Neural cell (in vitro differentiated cells): ENCODE results near the gene TIMM23B. TPM values are rescaled to one million over a fixed set of nuclear protein-coding genes. Genes with fewer than 3 reads are reported as not detected.
"Not testable (repeated sequence)": the region's sequence is repeated elsewhere in the genome, so short reads cannot be mapped to it uniquely, and the experiment has no call there.

Source experiments
- H2AFZ ChIP-seq: fragments of 200-600, 300-800 bp; sonication (generic), shearing (Covaris generic); 2 replicates; pipeline ENCODE4 v1.6.0; 2014; ENCODE audit warnings: low read depth, mild to moderate bottlenecking, antibody characterized with exemption, low read length, moderate library complexity
- H3F3A ChIP-seq: fragments of 200-600 bp; shearing (Covaris generic); 2 replicates; pipeline ENCODE4 v1.6.1; 2016; ENCODE audit warnings: mild to moderate bottlenecking, moderate library complexity, mixed read lengths, antibody characterized with exemption, low read length; ENCODE audit not compliant: insufficient read depth, poor library complexity, severe bottlenecking
- H3K27ac ChIP-seq: fragments of 200-600, 300-800 bp; sonication (generic), shearing (Covaris generic); 2 replicates; pipeline ENCODE4 v1.5.1; 2014; ENCODE audit warnings: mild to moderate bottlenecking, low read length, moderate library complexity
- H3K27me3 ChIP-seq: fragments of 300-800, 200-600 bp; sonication (generic), shearing (Covaris generic); 2 replicates; pipeline ENCODE4 v1.6.0; 2014; ENCODE audit warnings: mild to moderate bottlenecking, low read depth, low read length, moderate library complexity; ENCODE audit not compliant: insufficient read depth
- H3K36me3 ChIP-seq: fragments of 300-800, 200-600 bp; sonication (generic), shearing (Covaris generic); 2 replicates; pipeline ENCODE4 v1.5.1; 2014; ENCODE audit warnings: mild to moderate bottlenecking, antibody characterized with exemption, low read length, moderate library complexity; ENCODE audit not compliant: insufficient read depth
- H3K4me2 ChIP-seq: fragments of 300-800, 200-600 bp; sonication (generic), shearing (Covaris generic); 2 replicates; pipeline ENCODE4 v1.6.0; 2014; ENCODE audit warnings: mild to moderate bottlenecking, low read length
- H3K4me3 ChIP-seq: fragments of 300-800, 200-600 bp; sonication (generic), shearing (Covaris generic); 2 replicates; pipeline ENCODE4 v1.5.1; 2014; ENCODE audit warnings: mild to moderate bottlenecking, low read length, moderate library complexity
- H3K79me2 ChIP-seq: fragments of 200-600 bp; shearing (Covaris generic); replicated peaks from 2 replicates; pipeline ENCODE4 v1.6.0; 2014; ENCODE audit warnings: mild to moderate bottlenecking, low read length, moderate library complexity; ENCODE audit not compliant: insufficient read depth
- H3K9ac ChIP-seq: fragments of 300-800, 200-600 bp; sonication (generic), shearing (Covaris generic); 2 replicates; pipeline ENCODE4 v1.6.1; 2016; ENCODE audit warnings: mild to moderate bottlenecking, low read length, mixed read lengths
- H3K9me2 ChIP-seq: fragments of 200-600 bp; shearing (Covaris generic); 2 replicates; pipeline ENCODE4 v1.6.1; 2016; ENCODE audit warnings: mild to moderate bottlenecking, low read length, mixed read lengths; ENCODE audit not compliant: insufficient read depth
- H3K9me3 ChIP-seq: fragments of 200-600, 300-800 bp; sonication (generic), shearing (Covaris generic); 2 replicates; pipeline ENCODE4 v1.6.1; 2016; ENCODE audit warnings: mild to moderate bottlenecking, mixed run types, low read length, moderate library complexity, mixed read lengths
- H4K20me1 ChIP-seq: fragments of 200-600 bp; shearing (Covaris generic); 2 replicates; pipeline ENCODE4 v1.6.1; 2016; ENCODE audit warnings: mild to moderate bottlenecking, mixed run types; ENCODE audit not compliant: insufficient read depth
- polyA plus RNA-seq: library from polyadenylated mRNA; depleted of rRNA; stranded (reverse); fragments of >200 nt; gene quantifications from 2 replicates; pipeline ENCODE4 v1.2.3, GENCODE V29; 2014

TIMM23B gene
- polyA plus RNA-seq, 1 donor from 2014 or later, result 11.7 TPM

GRCh38 chr10:49943607-49944006 is 1.8 kb downstream of the TIMM23B start:
- H3K4me2 ChIP-seq, H2AFZ ChIP-seq, H3K36me3 ChIP-seq, H3K4me3 ChIP-seq, H4K20me1 ChIP-seq, H3K9me2 ChIP-seq, H3K9ac ChIP-seq, H3K9me3 ChIP-seq, H3K27me3 ChIP-seq, H3F3A ChIP-seq, H3K27ac ChIP-seq: not testable (repeated sequence)
- peaks cover 13% of the 10 kb centered on the region for H3K79me2 ChIP-seq

- not testable (repeated sequence) for H3K27ac ChIP-seq, H3K9ac ChIP-seq, H3K79me2 ChIP-seq, H3F3A ChIP-seq, H3K36me3 ChIP-seq, H2AFZ ChIP-seq, H3K9me2 ChIP-seq, H3K27me3 ChIP-seq, H3K9me3 ChIP-seq, H3K4me3 ChIP-seq, H4K20me1 ChIP-seq, H3K4me2 ChIP-seq
Observed at GRCh38 chr10:49948142-49948541, 6.3 kb downstream of the TIMM23B start.

GRCh38 chr10:49948737-49949136 is 6.9 kb downstream of the TIMM23B start:
- not testable (repeated sequence) for H3K79me2 ChIP-seq, H3K27ac ChIP-seq, H2AFZ ChIP-seq, H3K9me2 ChIP-seq, H3K27me3 ChIP-seq, H3K4me2 ChIP-seq, H3K9me3 ChIP-seq, H3K4me3 ChIP-seq, H3K9ac ChIP-seq, H3F3A ChIP-seq, H3K36me3 ChIP-seq, H4K20me1 ChIP-seq

GRCh38 chr10:49952006-49952405 is 10.2 kb downstream of the TIMM23B start:
- H3K36me3 ChIP-seq, H3K4me3 ChIP-seq, H3F3A ChIP-seq, H3K9me2 ChIP-seq, H2AFZ ChIP-seq, H4K20me1 ChIP-seq, H3K27ac ChIP-seq, H3K9ac ChIP-seq, H3K9me3 ChIP-seq, H3K4me2 ChIP-seq, H3K79me2 ChIP-seq, H3K27me3 ChIP-seq: not testable (repeated sequence)

GRCh38 chr10:49953122-49953521 is 11.3 kb downstream of the TIMM23B start:
- H3K9me2 ChIP-seq, H3K36me3 ChIP-seq, H2AFZ ChIP-seq, H3K27me3 ChIP-seq, H3K79me2 ChIP-seq, H3K4me2 ChIP-seq, H4K20me1 ChIP-seq, H3F3A ChIP-seq, H3K27ac ChIP-seq, H3K9me3 ChIP-seq, H3K4me3 ChIP-seq, H3K9ac ChIP-seq: not testable (repeated sequence)

GRCh38 chr10:49970331-49970857 is 28.5 kb downstream of the TIMM23B start:
- not testable (repeated sequence) for H4K20me1 ChIP-seq, H3K79me2 ChIP-seq, H3K36me3 ChIP-seq, H3F3A ChIP-seq, H3K9me2 ChIP-seq, H3K4me2 ChIP-seq, H2AFZ ChIP-seq, H3K27ac ChIP-seq, H3K9ac ChIP-seq, H3K4me3 ChIP-seq, H3K27me3 ChIP-seq, H3K9me3 ChIP-seq

GRCh38 chr10:49971466-49971865 is 29.6 kb downstream of the TIMM23B start:
- not testable (repeated sequence) for H3K9ac ChIP-seq, H3K36me3 ChIP-seq, H2AFZ ChIP-seq, H3K9me3 ChIP-seq, H3K4me3 ChIP-seq, H3K4me2 ChIP-seq, H3K27ac ChIP-seq, H3F3A ChIP-seq, H3K9me2 ChIP-seq, H4K20me1 ChIP-seq, H3K79me2 ChIP-seq, H3K27me3 ChIP-seq

GRCh38 chr10:49972094-49972493 is 30.2 kb downstream of the TIMM23B start:
- not testable (repeated sequence) for H3K4me3 ChIP-seq, H2AFZ ChIP-seq, H3F3A ChIP-seq, H4K20me1 ChIP-seq, H3K27ac ChIP-seq, H3K4me2 ChIP-seq, H3K27me3 ChIP-seq, H3K9me3 ChIP-seq, H3K79me2 ChIP-seq, H3K9me2 ChIP-seq, H3K36me3 ChIP-seq, H3K9ac ChIP-seq
